Breast epithelium (tissue), 4 donors: ENCODE measurements around the gene MBIP. TPM values are rescaled to one million over a fixed set of nuclear protein-coding genes. Genes with fewer than 3 reads are reported as not detected.

Experiments
- DNase-seq, 2 donors: peaks; one replicate each; pipeline ENCODE4 v3.0.0-alpha.2; 2019; ENCODE audit warnings: low spot score in 2 of 2
- H3K27ac ChIP-seq, 2 donors: fragments of 200-600 bp; sonication (generic) in 1 of 2; one replicate each; pipeline ENCODE4 v1.5.1; 2016 to 2019; ENCODE audit warnings: mild to moderate bottlenecking in 1 of 2
- H3K27me3 ChIP-seq, 2 donors: fragments of 200-600 bp; sonication (generic) in 1 of 2; one replicate each; pipeline versions ENCODE4 v1.5.1 to v1.6.0; 2017 to 2019; ENCODE audit warnings: control low read depth in 1 of 2, mild to moderate bottlenecking in 1 of 2
- H3K36me3 ChIP-seq: fragments of 200-600 bp; one replicate; pipeline ENCODE4 v1.5.1; 2019
- H3K4me1 ChIP-seq, 2 donors: fragments of 200-600 bp; sonication (generic); one replicate each; pipeline ENCODE4 v1.5.1; 2016 to 2019; ENCODE audit warnings: control low read depth in 1 of 2
- H3K4me3 ChIP-seq, 3 donors: fragments of 200-600 bp; sonication (generic); 1 replicate in 2 of 3; 2 replicates in 1 of 3; pipeline ENCODE4 v1.5.1; 2016 to 2019; ENCODE audit warnings: mild to moderate bottlenecking in 3 of 3, moderate library complexity in 2 of 3
- H3K9me3 ChIP-seq, 2 donors: fragments of 200-600 bp; sonication (generic) in 1 of 2; one replicate each; pipeline ENCODE4 v1.5.1; 2016 to 2019; ENCODE audit warnings: control low read depth in 1 of 2
- CTCF ChIP-seq, 3 donors: fragments of 450-650 bp; IDR thresholded peaks; one replicate each; pipeline ENCODE4 v1.5.1; 2016 to 2017; ENCODE audit warnings: antibody characterized with exemption in 3 of 3, mild to moderate bottlenecking in 3 of 3, moderate library complexity in 3 of 3
- POLR2A ChIP-seq: fragments of 450-650 bp; IDR thresholded peaks from one replicate; pipeline ENCODE4 v1.6.1; 2016; ENCODE audit warnings: antibody characterized with exemption, mild to moderate bottlenecking, moderate library complexity
- POLR2AphosphoS5 ChIP-seq, 3 donors: sonication (generic); formaldehyde crosslinking; IDR thresholded peaks; one replicate each; pipeline ENCODE4 v1.6.1; 2017; ENCODE audit warnings: antibody characterized with exemption in 3 of 3
- intact Hi-C: fragments of 100-400 bp; cut with DNase I; formaldehyde crosslinking; loops from one replicate; pipeline ENCODE4 v1.15.1; 2023; ENCODE audit warnings: low total_unique reads
- total RNA-seq, 3 donors: library from RNA; depleted of rRNA; stranded (reverse); fragments of >200 nt; gene quantifications; one replicate each; pipeline ENCODE4 v1.1.0, GENCODE V29; 2016

The MBIP gene
- total RNA-seq, 3 donors from 2014 or later, result 19.0 to 33.1 (median 20.3) TPM

DNA sequence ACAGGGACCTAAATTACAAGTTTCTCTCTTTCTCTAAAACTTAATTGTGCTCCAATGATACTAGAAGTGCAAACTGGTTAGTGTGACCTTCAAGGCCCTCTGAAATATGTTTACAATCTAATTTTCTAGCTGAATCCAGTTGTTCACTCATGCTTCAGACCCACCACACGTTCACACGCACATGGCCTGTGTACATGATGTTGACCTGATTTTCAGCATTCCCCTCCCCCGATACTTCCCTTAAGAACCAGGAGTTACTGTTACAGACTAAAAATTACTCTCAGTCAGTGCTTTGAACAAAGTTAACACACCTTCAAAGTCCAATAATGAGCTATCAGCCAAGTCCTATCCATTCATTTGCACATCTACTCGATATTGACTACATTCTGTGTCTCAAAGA lies 16.5 kb downstream of the MBIP start:
- no peak for TF ChIP-seq POLR2AphosphoS5 (IDR thresholded peaks at IDR 0.05)
- TF ChIP-seq POLR2A, result no peak
- TF ChIP-seq CTCF (IDR thresholded peaks at IDR 0.05), result no peak
- no peak overlapping the region for H3K27ac ChIP-seq
- H3K9me3 ChIP-seq, result no peaks in the 10 kb centered on the region
- H3K4me1 ChIP-seq, result no peaks in the 10 kb centered on the region
- intact Hi-C loops, result no loop called here
- peaks cover 3% of the 10 kb centered on the region for H3K36me3 ChIP-seq
- DNase-seq, result no peak
- H3K4me3 ChIP-seq, result no peak overlapping the region
- H3K27me3 ChIP-seq, result no peaks in the 10 kb centered on the region

GRCh38 chr14:36302823-36303222 lies 17.6 kb downstream of the MBIP start:
- no peak for DNase-seq
- no peaks in the 10 kb centered on the region for H3K4me1 ChIP-seq
- intact Hi-C loops, result no loop called here
- TF ChIP-seq CTCF (IDR thresholded peaks at IDR 0.05) (no peak), POLR2AphosphoS5 (IDR thresholded peaks at IDR 0.05) (no peak), POLR2A (no peak)
- H3K27ac ChIP-seq, result no peak overlapping the region
- no peaks in the 10 kb centered on the region for H3K27me3 ChIP-seq
- no peaks in the 10 kb centered on the region for H3K9me3 ChIP-seq
- peaks cover 3% of the 10 kb centered on the region for H3K36me3 ChIP-seq
- H3K4me3 ChIP-seq, result no peak overlapping the region

- Histone ChIP-seq H3K4me1 (no peaks in the 10 kb centered on the region), H3K27ac (no peak overlapping the region), H3K27me3 (no peaks in the 10 kb centered on the region), H3K36me3 (no peaks in the 10 kb centered on the region), H3K4me3 (no peak overlapping the region), H3K9me3 (no peaks in the 10 kb centered on the region)
- intact Hi-C loops, result no loop called here
- TF ChIP-seq CTCF (IDR thresholded peaks at IDR 0.05) (no peak), POLR2AphosphoS5 (IDR thresholded peaks at IDR 0.05) (no peak), POLR2A (no peak)
- DNase-seq, result no peak
Observed at GRCh38 chr14:36301159-36301558, 19.3 kb downstream of the MBIP start.

GRCh38 chr14:36300337-36300736 lies 20.1 kb downstream of the MBIP start:
- H3K27ac ChIP-seq, result no peak overlapping the region
- TF ChIP-seq CTCF (IDR thresholded peaks at IDR 0.05) (no peak), POLR2AphosphoS5 (IDR thresholded peaks at IDR 0.05) (no peak), POLR2A (no peak)
- intact Hi-C loops, result no loop called here
- no peaks in the 10 kb centered on the region for H3K27me3 ChIP-seq
- no peaks in the 10 kb centered on the region for H3K4me1 ChIP-seq
- H3K9me3 ChIP-seq, result no peaks in the 10 kb centered on the region
- no peaks in the 10 kb centered on the region for H3K36me3 ChIP-seq
- no peak for DNase-seq
- H3K4me3 ChIP-seq, result no peak overlapping the region

DNA sequence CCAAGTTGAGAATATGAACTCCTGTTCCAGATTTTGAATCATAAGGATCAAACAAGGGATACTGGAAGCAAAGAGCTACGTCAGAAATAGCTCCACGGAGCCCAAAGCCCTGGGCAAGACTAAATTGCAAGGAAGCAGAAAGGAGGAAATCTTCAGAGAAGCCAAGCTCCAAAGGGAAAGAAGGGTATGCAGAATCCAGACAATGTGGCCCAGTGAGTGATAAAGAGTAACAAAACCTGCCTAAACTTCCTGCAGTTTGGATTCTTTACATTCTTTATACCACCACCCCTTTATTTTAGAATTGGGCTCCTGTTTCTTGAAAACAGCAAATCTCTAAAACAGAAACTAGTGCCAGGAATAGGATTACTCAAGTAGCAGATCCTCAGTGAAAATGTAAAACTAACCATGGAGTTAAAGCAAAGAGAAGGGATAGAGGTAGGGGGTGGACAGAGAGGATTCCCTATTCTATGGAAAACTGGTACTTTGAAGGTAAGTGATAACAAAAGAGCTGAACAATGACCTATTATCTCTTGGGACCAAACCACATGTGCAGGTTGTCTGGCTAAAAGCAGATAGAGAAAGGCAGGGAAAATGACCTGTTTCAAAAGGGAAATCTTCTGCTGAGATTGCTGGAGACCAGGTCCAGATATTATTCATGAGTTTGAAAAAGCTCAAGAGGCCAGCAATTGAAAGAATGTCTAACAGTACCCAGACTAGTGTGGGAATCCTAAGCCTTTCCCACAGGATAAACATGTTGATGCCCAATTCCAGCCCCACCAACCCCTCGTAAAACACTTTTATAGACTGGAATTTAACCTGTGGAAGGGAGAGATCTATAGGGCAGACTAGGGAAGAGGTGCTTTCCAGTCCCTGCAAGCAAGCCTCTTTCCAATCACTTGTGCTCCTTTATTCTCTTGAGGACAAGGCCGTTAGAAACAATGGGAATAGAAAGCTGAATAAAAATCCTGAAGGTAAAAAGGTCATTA lies 24.5 kb downstream of the MBIP start:
- TF ChIP-seq POLR2A, result no peak
- TF ChIP-seq CTCF (IDR thresholded peaks at IDR 0.05), result no peak
- no peak for TF ChIP-seq POLR2AphosphoS5 (IDR thresholded peaks at IDR 0.05)
- DNase-seq, result no peak
- no peak overlapping the region for H3K4me3 ChIP-seq
- intact Hi-C loops, result no loop called here
- H3K4me1 ChIP-seq, result no peaks in the 10 kb centered on the region
- H3K9me3 ChIP-seq, result no peaks in the 10 kb centered on the region
- no peaks in the 10 kb centered on the region for H3K27me3 ChIP-seq
- H3K27ac ChIP-seq, result no peak overlapping the region
- H3K36me3 ChIP-seq, result no peaks in the 10 kb centered on the region
